GM21825 (cell line): ENCODE results near the gene PPFIA1.

Experiments used
- ATAC-seq: cut with Tn5 transposase; IDR thresholded peaks from one replicate; pipeline ENCODE4 v1.9.1; 2021; ENCODE audit warnings: mild to moderate bottlenecking, moderate library complexity; ENCODE audit not compliant: unreplicated experiment

The PPFIA1 gene

DNA sequence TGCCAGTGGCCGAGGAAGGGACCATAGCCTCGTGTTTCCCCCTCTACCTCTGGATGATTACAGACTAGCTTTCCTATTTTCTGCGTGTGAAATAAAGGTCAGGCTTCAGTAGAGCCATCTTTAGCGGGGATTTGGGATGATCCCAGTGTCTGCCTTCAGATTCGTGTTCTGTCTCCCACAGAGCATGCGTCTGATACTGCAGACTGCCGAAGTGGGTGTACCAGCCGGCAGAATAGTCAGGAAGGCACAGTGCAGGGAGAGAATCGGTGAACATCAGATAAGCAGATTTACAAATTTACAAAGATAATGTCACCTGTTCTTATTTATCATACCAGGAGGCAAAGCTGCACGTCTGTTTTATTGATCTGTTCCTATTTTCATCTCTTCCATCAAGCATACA lies 138.9 kb downstream of the PPFIA1 start:
- ATAC-seq = no peak

DNA sequence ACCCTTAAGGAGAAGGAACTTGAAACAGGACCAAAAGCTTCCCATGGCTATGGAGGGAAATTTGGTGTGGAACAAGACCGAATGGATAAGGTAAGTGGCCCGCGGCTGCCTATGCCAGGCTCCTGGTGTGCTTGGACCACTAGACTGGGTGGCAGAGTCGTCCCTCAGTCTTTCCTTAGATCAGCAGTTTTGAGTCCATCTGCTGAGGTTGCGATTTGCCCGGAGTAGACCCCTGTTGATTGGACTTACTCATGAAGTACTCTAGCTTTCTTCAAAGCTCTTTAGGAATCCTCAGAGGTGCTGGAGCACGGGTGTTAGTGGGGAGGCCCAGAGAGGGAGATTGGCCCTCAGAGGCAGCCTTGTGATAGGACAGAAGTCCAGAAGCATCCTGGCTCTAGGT lies 139.4 kb downstream of the PPFIA1 start:
- no peak for ATAC-seq

DNA sequence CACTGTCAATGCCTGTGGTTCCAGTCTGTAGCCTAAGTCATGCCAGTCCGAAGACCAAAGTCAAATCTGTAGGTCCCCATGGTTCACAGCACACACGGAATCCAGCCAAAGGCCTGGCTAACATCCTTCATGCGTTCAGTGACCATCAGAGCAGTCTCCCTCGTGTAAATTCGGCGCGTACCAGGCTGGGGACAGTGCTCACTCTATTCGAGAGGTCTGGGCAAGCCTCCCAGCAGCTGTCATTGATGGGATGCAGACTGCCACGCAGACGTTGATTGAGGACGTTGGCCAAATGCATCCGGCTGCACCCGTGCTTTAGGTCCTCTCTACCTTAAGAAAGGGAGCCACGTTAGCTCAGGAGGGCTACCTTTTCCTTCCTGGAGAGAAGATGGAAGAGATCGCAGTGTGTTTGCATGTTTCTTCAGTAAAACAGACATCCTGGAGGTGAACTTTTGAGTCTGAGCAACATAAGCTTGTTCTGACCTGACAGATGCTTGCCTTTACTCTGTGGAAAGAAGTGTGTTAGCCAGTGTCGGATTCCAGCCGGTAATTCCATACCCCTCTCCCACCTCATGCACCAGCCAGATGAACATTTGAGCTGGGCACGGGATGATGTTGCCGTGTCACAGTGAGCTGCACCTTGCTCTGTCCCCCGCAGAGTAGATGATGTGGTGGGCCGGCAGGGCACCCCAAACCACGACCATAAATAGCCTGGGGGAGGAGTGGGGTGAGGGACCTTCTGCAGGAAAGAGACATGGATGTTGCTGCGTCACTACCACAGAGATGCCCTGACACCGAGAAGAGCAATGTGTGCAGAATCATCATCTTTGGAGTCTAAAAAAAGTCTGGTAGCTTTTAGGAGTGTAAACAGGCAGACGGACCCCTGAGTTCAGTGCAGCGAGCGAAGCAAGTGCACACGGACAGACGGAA lies 140.1 kb downstream of the PPFIA1 start:
- no peak for ATAC-seq

DNA sequence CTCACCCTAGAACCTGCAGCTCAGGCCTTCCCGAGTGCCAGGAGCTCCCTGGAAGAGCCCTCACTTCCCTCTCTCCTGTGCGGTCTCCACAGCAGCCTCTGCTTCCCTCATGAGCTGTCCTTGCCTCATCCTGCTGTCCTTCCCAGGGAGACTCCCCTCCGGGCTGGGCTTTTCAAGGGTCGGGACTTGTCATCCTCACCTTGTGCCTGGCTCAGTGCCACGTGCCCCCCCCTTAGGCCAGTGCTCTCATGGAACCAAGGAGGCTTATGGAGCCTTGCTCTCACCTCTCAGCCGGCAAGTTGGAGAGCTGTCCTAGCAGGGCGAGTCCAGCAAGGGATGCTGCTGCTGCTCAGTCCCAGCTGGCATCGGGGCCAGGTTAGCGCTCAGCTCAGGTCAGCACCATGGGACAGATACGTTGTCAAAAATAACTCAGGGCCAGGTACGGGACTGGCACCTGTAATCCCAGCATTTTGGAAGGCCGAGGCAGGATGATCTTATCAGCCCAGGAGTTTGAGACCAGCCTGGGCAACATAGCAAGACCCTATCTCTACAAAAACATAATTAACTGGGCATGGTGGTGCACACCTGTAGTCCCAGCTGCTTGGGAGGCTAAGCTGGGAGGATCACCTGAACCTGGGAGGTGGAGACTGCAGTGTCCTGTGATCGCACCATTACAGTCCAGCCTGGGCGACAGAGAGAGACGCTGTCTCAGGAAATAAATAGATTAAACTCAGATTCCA lies 141.4 kb downstream of the PPFIA1 start:
- no peak for ATAC-seq

DNA sequence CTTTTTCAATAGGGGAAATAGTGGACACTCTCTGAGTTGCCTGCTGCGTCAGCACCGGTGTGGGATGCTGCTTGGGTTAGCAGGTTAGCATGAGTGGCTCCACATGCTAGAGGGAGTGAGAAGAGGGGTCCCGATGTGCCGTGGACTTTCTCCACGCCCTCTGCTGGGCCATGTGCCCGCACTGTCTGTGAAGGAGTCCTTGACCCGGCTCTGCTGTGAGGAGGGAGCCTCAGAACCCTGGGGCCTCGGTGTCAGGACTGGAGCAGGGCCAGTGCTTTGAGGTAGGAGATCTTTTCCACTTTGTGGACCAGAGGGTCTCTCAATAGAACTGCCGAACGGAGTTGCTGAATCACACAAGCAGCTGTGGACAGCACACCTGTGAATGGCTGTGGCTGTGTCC lies 142.7 kb downstream of the PPFIA1 start:
- no peak for ATAC-seq

DNA sequence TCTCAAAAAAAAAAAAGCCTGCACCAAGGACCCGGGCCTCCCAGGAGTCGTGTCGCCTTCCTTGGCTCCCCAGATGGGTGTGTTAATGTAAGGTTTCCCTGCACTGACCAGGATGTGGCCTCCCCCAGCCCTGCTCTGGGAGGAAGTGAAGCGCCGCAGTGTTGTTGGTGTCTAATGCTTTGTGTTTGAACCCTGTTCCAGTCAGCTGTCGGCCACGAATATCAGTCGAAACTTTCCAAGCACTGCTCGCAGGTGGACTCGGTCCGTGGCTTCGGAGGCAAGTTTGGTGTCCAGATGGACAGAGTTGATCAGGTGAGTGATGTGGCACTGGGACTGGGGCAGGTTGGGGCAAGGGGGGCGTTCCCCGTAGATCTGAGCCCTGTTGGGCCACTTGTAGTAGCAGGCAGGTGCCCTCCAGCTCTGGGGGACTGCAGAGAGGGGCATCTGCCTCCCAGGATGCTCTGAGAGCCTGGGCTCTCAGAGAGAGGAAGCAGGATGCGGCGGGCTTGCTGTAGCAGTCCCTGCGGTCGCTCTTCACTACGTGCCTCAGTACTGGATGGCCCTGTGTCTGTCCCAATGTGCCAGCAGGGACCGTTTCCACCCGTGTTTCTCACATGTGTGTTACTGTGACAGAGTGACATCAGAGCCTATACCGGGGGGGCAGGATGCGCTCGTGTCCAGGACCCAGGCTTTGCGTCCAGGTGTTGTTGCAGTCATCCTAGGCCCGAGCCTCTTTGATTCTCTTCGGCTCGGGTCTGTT lies 144.0 kb downstream of the PPFIA1 start:
- ATAC-seq = no peak

DNA sequence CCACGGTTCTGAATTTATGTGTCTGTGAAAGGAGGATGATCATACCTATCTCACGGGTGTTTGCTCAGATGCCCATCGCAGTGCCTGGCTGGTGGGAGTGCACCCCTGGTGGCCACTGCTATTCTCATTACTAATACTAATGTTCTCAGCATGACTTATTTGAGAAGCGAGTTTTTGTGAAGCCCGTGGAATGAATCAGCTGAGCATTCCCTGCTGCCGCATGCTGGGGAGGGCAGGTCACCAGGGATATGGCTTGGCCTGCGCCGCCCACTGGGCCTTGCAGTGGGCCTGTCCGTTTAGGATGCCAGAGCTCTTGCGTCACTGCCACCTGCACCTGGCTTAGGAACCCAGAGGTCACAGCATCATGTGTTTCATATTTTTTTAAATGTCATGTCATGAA lies 144.7 kb downstream of the PPFIA1 start:
- ATAC-seq = no peak

DNA sequence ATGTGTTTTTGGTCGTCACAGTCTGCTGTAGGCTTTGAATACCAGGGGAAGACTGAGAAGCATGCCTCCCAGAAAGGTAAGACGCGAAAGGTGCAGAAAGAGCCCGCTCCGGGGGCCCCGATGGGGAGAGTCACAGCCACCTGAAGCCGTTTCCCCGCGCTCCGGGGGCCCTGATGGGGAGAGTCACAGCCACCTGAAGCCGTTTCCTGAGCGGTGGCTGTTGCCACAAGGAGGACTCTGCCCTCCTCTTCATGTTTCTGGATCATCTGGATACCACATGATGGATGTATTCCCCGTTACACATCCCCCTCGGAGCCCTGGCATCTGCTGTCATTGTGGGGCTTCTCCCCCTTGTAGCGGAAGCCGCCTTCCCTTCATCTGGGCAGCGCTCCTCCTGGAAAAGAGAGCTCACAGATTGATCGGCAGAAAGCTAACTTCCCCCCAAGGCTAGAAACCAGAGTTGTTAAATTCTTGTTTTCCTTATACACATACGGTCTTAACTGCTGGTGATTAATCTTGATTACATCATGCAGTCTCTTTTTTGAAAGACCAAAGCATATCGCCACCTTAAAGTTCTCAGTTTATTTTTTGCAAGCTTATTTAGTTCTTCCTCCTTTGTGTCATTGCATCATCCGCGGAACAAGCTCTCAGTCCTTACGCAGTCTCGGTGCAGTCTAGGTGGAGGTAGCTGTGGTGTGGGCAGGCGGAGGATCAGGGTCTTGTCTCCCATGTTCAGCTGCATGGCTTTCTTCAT lies 145.3 kb downstream of the PPFIA1 start:
- no peak for ATAC-seq

DNA sequence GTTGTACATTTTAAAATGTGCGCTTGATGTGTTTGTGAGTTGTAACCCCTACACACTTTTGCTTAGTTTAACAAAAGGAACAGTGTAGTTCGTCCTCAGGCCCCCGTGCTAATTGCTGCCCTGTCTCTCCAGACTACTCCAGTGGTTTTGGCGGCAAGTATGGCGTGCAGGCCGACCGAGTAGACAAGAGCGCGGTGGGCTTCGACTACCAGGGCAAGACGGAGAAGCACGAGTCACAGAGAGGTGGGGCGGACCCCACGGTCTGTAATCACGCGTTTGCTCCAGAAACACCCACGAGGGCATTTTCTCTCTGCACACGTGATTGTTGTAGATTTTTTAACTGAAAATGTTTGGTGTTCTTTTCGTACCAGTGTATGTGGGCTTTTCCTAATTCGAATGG lies 146.4 kb downstream of the PPFIA1 start:
- ATAC-seq = no peak

DNA sequence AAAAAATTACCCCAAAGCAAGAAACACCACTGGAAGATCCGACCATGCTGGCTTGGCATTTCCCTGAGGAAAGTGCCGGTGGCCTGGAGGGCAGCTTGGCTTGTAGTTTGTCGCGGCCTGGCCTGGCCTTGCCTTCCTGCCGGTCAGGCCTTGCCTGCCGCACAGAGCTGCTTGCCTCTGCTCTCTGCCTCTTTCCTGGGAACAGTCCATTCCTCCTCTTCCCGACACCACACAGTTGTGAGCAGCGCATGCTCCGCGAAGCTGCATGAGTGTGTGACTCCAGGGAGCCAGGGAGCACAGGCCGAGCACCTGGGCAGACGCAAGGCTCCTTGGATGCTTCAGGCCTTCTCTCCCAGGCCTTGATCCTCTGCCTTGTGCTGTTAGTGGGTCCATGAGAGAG lies 147.6 kb downstream of the PPFIA1 start:
- no peak for ATAC-seq

DNA sequence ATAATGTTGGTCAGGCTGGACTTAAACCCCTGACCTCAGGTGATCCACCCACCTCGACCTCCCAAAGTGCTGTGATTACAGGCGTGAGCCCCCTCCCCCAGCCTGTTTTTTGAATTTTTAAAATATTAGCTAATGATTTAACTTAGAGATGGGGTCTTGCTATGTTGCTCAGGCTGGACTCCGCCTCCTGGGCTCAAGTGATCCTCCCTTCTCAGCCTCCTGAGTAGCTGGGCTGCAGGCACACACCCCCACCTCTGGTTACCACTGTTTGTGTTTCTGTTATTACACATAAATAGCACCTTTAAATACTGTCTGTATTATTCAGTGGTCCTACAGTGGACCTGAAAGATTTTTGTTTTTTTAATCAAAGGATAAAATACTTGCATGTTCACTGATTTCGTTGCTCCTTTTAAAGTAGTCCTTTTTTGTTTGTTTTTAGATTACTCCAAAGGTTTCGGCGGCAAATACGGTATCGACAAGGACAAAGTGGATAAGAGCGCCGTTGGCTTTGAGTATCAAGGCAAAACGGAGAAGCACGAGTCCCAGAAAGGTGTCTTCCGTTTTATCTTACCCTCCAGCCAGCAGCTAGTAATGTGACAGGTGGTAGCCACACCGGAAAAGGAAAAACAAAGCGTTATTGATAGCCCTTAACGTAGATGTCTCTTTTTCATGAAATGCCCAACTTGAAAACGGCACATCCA lies 149.0 kb downstream of the PPFIA1 start:
- ATAC-seq = no peak

DNA sequence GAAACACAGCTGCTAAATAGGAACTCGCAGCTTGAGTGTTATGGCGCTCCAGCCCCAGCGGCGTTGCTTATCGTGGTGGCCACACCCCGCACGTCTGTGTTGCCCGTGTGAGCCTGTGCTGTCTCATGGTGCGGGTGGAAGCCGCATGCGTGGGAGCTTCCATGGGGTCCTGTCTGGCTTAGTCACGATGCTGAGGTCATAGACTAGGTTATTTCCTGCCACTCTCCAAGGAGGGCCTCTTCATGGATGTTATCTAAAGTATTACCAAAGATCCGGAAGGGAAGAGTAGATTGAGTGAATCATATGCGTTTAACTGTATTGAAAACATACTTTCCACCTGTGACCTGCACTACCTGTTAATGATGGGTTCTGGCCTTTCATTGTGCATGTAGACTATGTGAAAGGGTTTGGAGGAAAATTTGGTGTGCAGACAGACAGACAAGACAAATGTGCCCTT lies 149.5 kb downstream of the PPFIA1 start:
- no peak for ATAC-seq

DNA sequence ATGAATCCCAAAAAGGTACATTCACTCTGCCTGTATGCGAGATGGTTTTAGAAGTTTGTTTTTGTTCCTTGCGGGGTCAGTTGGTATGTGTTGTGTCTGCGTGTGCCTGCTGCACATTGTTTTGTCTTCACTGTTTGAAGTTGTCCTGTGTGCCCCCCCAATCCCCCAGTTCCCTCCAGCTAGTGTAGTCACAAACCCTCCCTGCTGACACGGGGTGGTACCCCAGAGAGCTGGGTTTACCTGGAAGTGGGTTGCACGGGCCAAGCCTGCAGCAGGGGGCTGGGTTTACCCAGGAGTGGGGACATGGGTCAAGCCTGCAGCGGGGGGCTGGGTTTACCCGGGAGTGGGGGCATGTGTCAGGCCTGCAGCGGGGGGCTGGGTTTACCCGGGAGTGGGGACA lies 150.0 kb downstream of the PPFIA1 start:
- no peak for ATAC-seq

DNA sequence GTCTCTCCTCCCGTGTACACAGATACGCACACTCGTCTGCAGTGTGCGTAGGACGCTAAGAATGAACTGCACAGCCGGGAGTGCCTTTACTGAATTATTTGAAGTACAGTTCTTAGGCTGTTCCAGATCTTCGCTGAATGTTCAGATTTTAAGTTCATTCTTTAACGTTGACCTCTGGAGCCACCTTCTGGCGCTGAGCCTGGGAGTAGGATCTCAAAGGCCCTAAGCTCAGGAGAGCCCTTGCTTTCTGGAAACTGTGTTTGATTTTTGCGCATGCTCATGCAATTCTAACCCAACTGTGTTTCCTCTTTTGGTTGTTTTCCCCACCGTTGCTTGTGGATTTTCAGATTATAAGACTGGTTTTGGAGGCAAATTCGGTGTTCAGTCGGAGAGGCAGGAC lies 150.6 kb downstream of the PPFIA1 start:
- ATAC-seq = no peak

DNA sequence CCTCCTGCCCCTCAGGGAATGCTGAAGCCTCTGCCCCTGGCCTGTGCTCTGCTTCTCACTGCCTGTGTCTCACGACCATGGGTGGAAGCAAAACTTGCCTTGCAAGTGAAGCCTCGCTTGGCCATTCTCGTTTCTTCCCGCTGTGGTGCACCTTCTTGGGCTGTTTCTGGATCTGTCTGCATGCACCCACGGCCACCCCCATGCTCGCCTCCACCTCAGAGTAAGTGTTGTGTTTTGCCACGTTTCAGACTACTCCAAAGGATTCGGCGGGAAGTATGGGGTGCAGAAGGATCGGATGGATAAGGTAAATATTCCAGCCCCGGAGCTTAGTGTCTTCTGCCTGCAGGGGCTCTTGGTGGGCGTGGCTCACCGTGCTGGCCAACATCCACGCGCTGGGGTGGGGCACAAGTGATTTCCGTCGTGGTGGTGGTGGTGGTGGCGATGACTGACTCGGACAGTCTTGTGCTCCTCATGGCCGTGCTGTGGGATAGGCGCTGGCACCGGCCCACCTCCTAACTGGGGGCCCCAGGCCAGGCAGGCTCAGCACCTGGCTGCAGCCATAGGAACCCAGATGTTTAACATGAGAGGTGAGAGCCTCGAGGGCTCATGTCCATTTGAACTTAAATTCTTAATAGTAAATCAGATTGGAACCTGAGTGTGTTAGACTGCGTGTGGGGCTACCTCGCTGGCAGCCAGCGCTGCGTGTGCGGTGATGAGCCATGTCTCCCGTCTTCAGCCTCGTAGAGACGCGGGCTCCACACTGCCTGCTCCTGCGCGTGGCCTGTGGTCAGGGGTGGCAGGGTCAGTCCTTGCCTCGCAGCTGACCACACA lies 152.4 kb downstream of the PPFIA1 start:
- no peak for ATAC-seq

DNA sequence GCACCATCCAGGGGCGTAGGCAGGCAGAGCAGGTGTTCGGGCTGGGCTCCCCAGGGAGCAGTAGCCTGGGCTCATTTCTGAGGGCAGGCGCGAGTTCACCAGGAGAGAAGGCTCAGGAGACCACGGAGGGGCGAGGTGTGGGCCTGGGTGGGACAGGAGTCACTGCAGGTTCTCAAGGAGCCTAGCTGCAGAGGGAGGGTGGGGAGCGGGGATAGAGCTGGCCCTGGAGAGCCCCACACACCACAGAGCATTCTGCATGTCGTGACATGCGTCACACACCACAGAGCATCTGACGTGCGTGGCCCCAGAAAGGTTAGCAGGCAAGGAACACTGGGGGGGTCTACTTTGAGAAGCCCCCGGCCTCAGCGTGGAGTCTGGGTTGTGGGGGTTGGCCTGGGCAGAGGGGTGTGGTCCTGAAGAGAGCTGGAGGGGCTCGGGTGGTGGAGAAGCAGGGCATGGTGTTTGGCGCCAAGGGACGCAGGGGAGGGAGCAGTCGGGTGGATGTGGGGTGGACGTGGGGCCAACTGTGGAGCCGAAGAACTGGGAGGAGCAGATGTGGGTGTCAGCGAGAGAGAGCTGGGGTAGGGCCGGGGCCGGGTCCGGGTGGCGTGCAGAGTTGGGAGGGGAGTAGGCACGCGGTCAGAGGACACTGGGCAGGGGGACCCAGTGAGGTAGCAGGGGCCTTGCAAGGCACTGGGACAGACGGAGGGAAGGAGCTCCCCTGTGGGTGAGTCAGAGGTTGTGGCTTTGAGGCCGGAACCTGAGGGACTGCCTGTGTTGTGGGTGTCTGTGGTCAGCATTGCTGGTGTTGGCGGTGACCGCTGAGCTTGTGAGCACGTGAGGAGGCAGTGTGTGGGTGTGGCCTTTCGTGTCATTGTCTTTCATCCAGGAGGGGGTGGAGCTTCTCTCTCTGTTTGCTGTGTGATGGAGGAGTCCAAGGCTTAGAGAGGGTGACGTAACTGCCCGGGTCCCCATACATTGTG lies 153.3 kb downstream of the PPFIA1 start:
- ATAC-seq = no peak

DNA sequence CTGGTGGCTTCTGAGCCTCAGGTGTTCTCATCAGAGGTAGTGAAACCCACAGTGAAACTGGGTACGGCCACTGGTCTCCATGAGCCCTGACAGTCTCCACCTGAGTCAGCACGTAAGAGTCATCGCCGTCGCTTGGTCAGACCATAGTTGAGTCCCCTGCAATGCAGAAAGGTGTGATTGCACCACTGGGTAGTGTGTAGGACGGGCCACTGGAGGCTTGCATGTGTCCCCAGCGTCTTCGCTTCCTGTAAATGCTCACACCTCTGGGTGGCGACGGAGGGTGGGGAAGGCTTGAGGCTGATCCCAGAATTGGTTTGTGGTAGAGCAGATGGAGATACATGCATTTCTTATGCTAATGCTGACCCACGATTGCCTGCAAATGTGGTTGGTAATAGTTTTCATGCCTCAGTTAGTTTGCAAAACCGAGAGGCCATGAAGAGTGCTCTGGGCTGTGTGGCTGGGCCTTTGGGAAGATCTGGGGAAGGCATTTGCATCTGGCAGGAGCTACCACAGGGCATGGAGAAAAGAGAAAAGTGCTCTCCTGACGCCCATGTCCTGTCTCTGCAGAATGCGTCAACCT lies 154.4 kb downstream of the PPFIA1 start:
- no peak for ATAC-seq

DNA sequence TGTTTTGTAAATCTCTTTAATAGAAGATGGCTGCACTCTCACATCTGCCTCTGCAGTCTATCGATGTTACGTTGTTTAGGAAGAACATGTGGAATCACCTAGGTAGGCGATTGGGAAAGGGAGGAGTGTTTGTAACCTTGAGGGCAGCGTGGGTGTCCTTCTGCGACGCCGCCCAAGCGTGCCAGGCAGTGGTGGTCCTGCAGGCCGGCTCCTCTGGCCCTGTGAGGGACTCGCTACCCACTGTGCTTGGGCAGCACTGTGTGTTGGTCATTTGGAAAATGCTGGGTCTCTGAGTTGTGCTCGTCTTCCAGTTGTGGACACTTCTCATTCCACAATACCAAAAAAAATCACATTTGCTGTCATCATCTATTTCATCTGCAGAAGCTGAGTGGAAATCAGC lies 156.9 kb downstream of the PPFIA1 start:
- ATAC-seq = no peak
